ENCODE results near the gene CDHR5.

The CDHR5 gene

DNA sequence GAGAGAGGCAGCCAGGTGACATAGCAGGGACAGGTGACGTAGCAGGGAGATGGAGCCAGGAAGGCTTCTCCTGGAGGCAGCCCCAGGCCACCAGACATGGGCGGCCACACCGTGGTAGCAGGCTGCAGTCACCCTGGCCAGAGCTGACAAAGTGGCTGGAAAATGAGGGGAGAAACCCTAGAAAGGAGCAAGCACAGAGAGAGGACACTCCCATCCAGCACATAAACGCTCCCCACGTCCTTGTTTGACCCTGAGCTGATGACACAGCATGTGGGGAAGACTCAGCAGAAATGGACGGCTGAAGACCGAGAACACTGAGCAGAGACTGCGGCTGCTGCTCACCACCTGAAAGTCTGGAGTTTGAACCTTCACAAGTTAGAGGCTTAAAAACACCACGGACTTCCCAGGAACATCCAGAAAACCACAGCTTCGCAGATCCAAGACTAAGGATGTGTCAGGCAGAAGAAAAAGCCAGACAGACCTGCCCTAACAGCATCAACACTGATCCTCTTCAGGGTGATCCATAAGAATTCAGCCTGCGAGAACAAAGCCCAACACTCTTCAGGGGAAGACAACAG is 41.0 kb upstream of the CDHR5 start:
- H3K4me3 ChIP-seq (ENCODE audit: low read depth in 1 of 2, low read length in 2 of 2): no peak overlapping the region
- no peak overlapping the region for H2AFZ ChIP-seq (ENCODE audit: low read depth, low read length)
- H3K27me3 ChIP-seq (ENCODE audit: insufficient read depth, low read length, poor library complexity): no peaks in the 10 kb centered on the region
- H3K9me3 ChIP-seq (ENCODE audit: insufficient read depth, low read length, severe bottlenecking): no peaks in the 10 kb centered on the region
- no peak for TF ChIP-seq CTCF (IDR thresholded peaks at IDR 0.05; ENCODE audit: borderline replicate concordance, extremely low read depth, low read length, poor library complexity, severe bottlenecking)
- peaks cover 66% of the 10 kb centered on the region for H3K36me3 ChIP-seq (ENCODE audit: insufficient read depth, low read length)
- H4K20me1 ChIP-seq (ENCODE audit: insufficient read depth, low read length): peaks cover 22% of the 10 kb centered on the region
- no peak overlapping the region for H3K9ac ChIP-seq (ENCODE audit: low read depth, low read length)
- peaks cover 20% of the 10 kb centered on the region for H3K79me2 ChIP-seq (ENCODE audit: insufficient read depth, low read length)
- H3K4me1 ChIP-seq (ENCODE audit: insufficient read depth, low read length): no peaks in the 10 kb centered on the region
- no peak overlapping the region for H3K27ac ChIP-seq (ENCODE audit: low read length)
- DNase-seq: no peak
- no peak for ATAC-seq (ENCODE audit: insufficient read depth, low read depth)
- no peak overlapping the region for H3K4me2 ChIP-seq (ENCODE audit: insufficient read depth, low read length)

GRCh38 chr11:665062-665703 is 40.4 kb upstream of the CDHR5 start:
- no peak overlapping the region for H3K4me3 ChIP-seq (ENCODE audit: low read depth in 1 of 2, low read length in 2 of 2)

DNA sequence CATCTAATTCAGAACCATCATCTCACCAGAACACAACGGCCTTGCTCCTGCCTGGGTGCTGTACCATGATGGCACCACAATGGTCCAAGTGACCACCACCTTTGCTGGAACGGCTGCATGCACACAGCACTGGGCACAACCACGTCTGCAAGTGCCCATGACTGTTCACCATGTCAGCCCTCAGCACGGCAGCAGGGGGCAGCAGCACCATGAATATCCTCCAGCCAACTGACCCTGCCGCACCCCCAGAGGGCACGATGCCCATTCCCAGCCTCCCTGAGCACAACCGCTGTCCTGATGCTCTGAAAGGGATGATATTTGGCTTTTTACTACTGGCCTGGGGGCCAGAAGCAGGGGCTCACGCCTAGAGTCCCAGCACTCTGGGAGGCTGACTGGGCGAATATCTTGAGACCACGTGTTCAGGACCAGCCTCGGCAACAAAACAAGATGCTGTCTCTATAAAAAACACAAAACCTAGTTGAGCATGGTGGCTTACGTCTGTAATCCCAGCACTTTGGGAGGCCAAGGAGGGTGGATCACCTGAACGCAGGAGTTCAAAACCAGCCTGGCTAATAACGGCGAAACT is 38.0 kb upstream of the CDHR5 start:
- H3K4me3 ChIP-seq (ENCODE audit: low read depth in 1 of 2, low read length in 2 of 2): no peak overlapping the region
- H3K4me2 ChIP-seq (ENCODE audit: insufficient read depth, low read length): no peak overlapping the region
- no peaks in the 10 kb centered on the region for H3K27me3 ChIP-seq (ENCODE audit: insufficient read depth, low read length, poor library complexity)
- no peak overlapping the region for H2AFZ ChIP-seq (ENCODE audit: low read depth, low read length)
- H4K20me1 ChIP-seq (ENCODE audit: insufficient read depth, low read length): peaks cover 30% of the 10 kb centered on the region
- H3K4me1 ChIP-seq (ENCODE audit: insufficient read depth, low read length): no peaks in the 10 kb centered on the region
- H3K36me3 ChIP-seq (ENCODE audit: insufficient read depth, low read length): peaks cover 83% of the 10 kb centered on the region
- no peak overlapping the region for H3K9ac ChIP-seq (ENCODE audit: low read depth, low read length)
- no peaks in the 10 kb centered on the region for H3K9me3 ChIP-seq (ENCODE audit: insufficient read depth, low read length, severe bottlenecking)
- no peak overlapping the region for H3K27ac ChIP-seq (ENCODE audit: low read length)
- DNase-seq: no peak
- peak; percentile 61; the same call in 1 of the 3 replicates for ATAC-seq (ENCODE audit: insufficient read depth, low read depth)
- H3K79me2 ChIP-seq (ENCODE audit: insufficient read depth, low read length): peaks cover 20% of the 10 kb centered on the region
- TF ChIP-seq EZH2 (IDR thresholded peaks at IDR 0.05; ENCODE audit: borderline replicate concordance, low read depth, low read length, severe bottlenecking) (no peak), CTCF (IDR thresholded peaks at IDR 0.05; ENCODE audit: borderline replicate concordance, extremely low read depth, low read length, poor library complexity, severe bottlenecking) (peak; percentile 65)

More at GRCh38 chr11:665062-665703, 40.4 kb upstream of the CDHR5 start:
- Histone ChIP-seq H3K27me3 (ENCODE audit: insufficient read depth, low read length, poor library complexity) (no peaks in the 10 kb centered on the region), H3K27ac (ENCODE audit: low read length) (no peak overlapping the region), H3K9ac (ENCODE audit: low read depth, low read length) (no peak overlapping the region), H3K4me1 (ENCODE audit: insufficient read depth, low read length) (no peaks in the 10 kb centered on the region), H2AFZ (ENCODE audit: low read depth, low read length) (no peak overlapping the region), H3K79me2 (ENCODE audit: insufficient read depth, low read length) (peaks cover 20% of the 10 kb centered on the region), H3K4me2 (ENCODE audit: insufficient read depth, low read length) (no peak overlapping the region), H3K9me3 (ENCODE audit: insufficient read depth, low read length, severe bottlenecking) (no peaks in the 10 kb centered on the region), H4K20me1 (ENCODE audit: insufficient read depth, low read length) (peaks cover 26% of the 10 kb centered on the region), H3K36me3 (ENCODE audit: insufficient read depth, low read length) (peaks cover 69% of the 10 kb centered on the region)
- no peak for ATAC-seq (ENCODE audit: insufficient read depth, low read depth)
- TF ChIP-seq EZH2 (IDR thresholded peaks at IDR 0.05; ENCODE audit: borderline replicate concordance, low read depth, low read length, severe bottlenecking) (no peak), CTCF (IDR thresholded peaks at IDR 0.05; ENCODE audit: borderline replicate concordance, extremely low read depth, low read length, poor library complexity, severe bottlenecking) (no peak)
- no peak for DNase-seq
